HG03520 (cell line): Measurements from ENCODE around the gene TANGO2.

Experiments
- ATAC-seq: cut with Tn5 transposase; IDR thresholded peaks from one replicate; pipeline ENCODE4 v1.9.1; 2021; ENCODE audit warnings: mild to moderate bottlenecking, moderate library complexity; ENCODE audit not compliant: unreplicated experiment

Gene TANGO2

GRCh38 chr22:19994851-19995610 lies 25.9 kb upstream of the TANGO2 start:
- no peak for ATAC-seq

DNA sequence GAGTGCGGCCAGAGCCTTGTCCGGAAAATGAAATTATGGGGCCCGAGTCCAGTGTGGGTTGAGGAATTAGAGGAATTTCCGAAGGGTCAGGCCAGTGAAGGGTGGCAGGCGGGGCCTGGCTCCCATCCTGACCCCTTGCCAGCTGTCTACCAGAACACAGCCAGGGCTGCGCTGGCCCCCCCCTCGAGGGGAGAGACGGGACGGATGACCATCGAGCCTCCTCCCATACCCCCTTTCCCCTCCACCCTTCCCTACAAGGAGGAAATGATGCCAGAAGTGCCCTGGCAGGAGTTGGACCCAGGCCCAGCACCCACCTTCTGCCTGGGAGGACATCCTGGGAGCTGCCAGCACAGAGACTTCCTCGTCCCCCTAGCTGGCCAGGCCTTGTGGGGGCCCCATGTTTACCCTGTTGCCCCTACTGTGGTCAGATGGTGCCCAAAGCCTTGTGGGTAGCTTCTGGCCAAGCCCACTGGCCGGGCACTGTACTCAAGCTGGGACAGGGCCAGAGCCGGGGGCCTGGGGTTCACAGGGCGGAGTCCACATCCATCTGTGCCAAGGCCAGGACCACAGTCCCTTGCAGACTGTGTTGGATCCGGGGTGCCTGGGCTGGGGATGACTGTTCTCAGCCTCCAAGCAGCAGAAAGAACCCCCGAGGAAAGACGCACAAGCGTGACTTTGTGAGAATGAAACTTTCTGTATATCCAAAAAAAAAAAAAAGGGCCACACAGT lies 25.1 kb upstream of the TANGO2 start:
- ATAC-seq: no peak

- no peak for ATAC-seq
Observed at GRCh38 chr22:19996694-19997384, 24.1 kb upstream of the TANGO2 start.

DNA sequence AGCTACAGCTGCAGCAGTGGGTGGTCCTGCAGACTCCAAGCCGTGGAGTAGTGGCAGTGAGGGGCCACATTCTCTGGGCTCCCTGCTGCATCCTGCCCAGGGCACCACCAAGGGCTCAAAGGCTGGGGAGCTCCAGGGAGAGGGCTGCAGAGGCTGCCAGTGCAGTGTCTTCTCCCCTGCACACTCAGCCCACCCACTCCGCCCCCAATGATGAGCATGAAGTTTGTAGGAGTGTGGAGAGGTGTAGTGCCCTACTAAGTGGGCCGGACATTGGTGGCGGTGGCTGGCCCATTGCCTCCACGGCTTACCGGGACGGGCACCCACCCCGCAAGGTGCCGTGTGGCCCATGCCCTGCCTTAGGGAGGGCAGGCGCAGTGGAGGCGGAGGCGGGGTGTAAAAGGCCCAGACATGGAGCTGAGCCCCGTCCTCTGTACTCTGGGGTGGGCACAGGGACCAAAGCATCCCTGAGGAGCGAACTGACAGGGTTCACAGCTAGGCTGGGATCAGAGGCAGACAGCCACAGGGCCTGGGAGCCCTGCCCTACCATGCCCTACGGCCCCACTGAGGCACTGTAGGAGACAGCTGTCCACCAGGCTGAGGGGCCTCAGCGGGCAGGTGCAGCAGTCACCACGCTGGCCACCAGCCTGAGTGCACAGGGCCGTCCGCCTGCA lies 23.2 kb upstream of the TANGO2 start:
- no peak for ATAC-seq

- ATAC-seq: no peak
Observed at GRCh38 chr22:19998232-19998951, 22.5 kb upstream of the TANGO2 start.

DNA sequence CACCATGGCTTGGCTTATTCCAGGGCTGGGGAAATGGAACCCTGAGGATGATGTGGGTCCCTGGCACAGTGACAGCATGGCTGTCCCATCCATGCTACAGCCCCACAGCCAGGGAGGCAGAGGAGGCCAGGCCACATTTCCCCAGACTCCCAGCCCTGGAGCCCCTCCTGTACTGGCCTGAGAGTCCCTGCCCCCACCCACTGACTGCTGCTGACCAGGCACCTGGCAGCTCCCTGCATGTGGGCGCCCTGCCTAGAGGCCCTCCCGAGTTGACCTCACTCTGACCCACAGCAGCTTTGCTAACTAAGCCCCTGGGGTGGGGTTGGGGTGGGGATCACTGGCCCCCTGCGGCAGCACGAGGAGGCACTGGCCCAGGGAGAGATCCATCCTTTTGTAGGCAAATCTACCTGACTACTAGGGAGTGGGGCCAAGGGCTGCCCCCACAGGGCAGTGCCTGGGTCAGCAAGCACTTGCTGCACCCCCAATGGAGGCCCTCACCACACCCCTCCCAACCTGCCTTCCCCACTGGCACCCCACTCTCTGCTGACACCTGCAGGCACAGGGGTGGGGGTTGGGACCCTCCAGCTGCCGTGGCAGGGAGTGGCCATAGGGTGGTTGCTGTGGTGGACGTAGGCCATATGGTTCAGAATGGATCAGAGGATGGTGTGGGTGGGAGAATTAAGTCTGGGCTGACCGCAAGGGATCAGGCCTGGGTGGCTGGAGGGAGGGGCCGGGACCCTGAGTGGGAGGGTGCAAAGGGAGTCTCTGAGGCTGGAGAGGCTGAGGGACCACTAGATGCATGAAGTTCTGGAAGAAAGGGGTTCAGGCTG lies 21.7 kb upstream of the TANGO2 start:
- ATAC-seq: no peak

GRCh38 chr22:20000246-20001081 lies 20.4 kb upstream of the TANGO2 start:
- ATAC-seq: no peak

GRCh38 chr22:20001082-20001638 lies 19.8 kb upstream of the TANGO2 start:
- no peak for ATAC-seq

DNA sequence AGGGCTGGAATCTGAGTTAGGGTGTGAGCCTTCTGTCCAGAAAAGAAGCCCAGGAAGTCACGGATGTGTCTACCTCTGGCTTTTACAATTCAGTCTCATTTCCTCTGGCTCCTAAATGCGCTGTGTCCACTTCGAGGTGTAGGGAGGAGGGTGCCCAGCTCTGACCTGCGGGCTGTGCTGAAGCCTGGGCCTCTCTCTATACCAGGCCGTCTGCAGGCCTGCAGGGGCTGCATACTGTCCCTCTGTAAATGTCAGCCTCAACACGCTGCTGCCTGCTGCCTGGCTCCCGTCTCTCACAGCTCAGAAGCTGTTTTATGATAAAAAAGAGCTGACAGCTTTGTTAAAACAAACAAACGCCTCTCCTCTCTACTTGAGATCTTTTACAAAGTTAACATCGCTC lies 18.8 kb upstream of the TANGO2 start:
- ATAC-seq: no peak

GRCh38 chr22:20002636-20003035 lies 18.3 kb upstream of the TANGO2 start:
- ATAC-seq: no peak

GRCh38 chr22:20003304-20003703 lies 17.6 kb upstream of the TANGO2 start:
- no peak for ATAC-seq

GRCh38 chr22:20004464-20004863 lies 16.4 kb upstream of the TANGO2 start:
- no peak for ATAC-seq

DNA sequence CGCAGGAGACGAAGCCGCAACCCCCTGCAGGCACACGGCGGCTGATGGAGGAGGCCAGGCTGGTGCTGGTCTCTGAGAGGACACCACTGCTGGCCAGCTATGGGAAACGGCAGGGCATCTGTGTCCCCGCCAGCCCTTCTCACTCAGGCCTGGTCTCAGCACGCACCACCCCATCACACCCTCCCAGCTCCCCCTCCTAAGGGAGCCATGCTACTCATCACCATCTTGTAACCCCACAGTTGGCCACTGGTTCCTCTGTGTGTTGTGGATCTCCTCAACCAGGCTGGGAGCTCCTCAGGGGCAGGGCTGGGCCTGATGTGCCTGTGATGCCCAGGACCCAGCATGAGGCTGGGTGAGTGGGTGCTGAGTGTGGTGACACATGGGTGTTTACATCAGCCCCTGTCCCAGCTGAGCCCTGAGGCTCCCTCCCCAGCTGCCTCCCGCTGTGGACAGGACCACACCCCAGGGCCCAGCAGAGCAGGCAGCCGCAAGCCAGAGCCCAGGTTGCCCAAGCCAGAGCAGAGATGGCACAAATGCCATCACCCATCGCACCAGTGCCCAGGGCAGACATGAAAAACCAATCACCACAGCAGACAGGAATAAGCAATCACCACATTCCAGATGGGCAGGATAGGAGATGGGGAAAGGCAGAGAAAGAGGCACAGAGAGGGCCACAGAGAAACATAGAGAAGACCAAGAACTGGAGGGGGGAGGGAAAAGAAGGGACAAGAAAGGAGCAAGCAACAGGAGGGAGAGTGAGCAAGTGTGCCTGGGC lies 12.5 kb upstream of the TANGO2 start:
- no peak for ATAC-seq

DNA sequence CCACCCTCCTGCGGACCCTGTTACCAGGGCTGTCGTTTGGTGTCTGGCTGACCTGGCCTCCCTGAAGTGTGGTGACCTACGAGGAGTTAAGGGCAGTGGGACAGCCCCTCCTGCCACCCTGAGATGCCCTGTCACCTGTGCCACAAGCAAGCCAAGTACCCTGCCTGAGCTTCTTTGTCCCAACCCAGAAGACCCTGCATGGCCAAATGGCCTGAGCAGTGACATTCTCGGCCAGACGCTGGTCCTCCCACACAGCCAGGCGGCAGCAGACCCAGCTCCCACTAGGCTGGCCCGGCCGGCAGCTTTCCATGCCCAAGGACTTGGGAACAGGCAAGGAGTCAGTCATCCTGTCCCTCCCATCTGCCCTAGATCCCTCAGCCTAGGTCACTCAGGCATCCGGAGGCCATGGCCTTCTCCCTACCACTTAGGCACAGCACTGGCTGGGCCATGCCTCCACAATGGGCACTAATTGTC lies 11.9 kb upstream of the TANGO2 start:
- ATAC-seq: no peak

- ATAC-seq: no peak
Observed at GRCh38 chr22:20009582-20010306, 11.2 kb upstream of the TANGO2 start.

DNA sequence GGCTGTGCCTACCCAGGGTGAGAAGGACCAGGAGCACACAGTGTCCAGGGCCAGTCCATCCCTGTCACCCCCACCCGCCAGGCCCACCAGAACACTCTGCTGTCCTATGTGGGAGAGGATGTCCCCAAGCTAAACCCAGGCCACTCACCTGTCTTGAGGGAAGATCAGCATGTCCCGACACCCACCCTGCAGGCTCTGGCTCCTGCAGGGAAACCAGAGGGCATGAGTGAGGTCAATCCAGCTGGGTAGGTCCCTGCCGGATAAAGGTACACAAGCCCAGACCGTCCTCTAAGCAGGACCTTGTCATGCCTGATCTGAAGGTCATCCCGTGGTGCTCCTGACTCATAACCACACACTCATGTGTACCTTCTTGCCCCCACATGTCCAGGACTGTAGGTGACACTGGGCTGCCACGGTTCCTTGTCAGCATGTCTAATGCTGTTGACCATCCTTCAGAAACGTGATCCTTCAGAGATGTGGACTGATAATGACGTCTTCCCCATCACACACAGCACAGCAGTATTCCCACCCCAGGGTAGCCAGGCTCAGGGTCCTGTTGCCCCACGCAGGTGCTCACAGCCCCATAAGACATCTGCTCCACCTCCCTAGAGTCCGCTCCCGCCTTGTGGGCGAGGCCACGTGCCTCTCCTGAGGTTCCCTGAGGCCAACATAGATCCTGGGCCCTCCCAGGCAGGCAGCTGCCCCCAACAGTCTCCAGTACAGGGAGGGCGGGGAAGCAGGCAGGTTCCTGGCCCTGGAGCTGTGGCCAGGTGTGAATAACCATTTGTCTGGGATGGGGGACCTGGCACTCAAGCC lies 10.4 kb upstream of the TANGO2 start:
- ATAC-seq: no peak
